ENCODE measurements around the gene CHST3.

DNA sequence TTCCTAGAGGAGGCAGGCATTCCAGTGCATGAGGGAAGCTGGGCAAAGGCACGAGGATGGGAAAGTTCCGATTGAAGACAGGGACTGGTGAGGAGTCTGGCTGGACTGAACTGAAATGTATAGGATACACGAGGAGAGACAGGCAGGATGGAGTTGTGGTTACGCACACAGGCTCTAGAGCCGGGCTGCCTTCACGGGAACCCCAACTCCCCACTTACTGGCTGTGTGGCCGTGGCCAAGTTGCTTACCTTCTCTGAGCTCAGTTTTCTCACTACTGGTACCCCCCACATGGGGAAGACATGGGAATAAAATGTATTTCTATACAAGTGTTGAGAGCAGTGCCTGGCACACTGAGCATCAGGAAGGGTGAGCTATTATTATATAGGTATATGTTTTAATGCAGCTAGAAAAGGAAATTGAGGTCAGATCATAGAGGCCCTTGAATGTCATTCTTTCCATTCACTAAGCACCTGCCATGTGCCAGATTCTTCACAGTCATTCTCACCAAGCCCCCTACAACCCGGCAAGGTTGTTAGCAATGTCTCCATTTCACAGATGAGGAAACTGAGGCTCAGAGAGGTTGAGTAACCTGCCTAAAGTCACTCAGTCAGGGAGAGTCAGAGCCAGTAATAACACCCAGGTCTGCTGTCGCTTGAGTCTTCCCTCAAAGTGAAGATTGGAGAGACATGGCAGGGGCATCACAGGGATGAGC, 9.7 kb downstream of the CHST3 start:
- TF ChIP-seq ZNF70 (CRISPR knock-in tag; IDR thresholded peaks at IDR 0.05) (no peak), OSR1 (CRISPR knock-in tag; IDR thresholded peaks at IDR 0.05) (no peak), ESRRG (CRISPR knock-in tag; IDR thresholded peaks at IDR 0.05) (no peak)

Data from SK-N-SH treated with all-trans-retinoic acid at 6 μM for 48 hours (cell line).